ENCODE measurements around the gene PDE11A. TPM values are rescaled to one million over a fixed set of nuclear protein-coding genes. Genes with fewer than 3 reads are reported as not detected.

PDE11A gene
- total RNA-seq, 1 experiment from 2014 or later = 0.13 TPM

- H3K9me3 Mint-ChIP-seq = no peaks in the 10 kb centered on the region; a peak in 1 of 5 replicates
- H3K27me3 Mint-ChIP-seq (ENCODE audit: low read depth) = peaks cover 3% of the 10 kb centered on the region; the same call in 1 of the 2 replicates
- Histone ChIP-seq H2AK5ac (ENCODE audit: insufficient read length, low read length) (no peak overlapping the region), H3K9me3 (ENCODE audit: control insufficient read depth, low read depth, low read length) (no peaks in the 10 kb centered on the region), H3K9ac (ENCODE audit: extremely low read depth, insufficient read length, low read length) (no peak overlapping the region), H4K20me1 (ENCODE audit: control insufficient read depth, insufficient read depth, insufficient read length) (no peaks in the 10 kb centered on the region), H3K56ac (ENCODE audit: insufficient read length, low read depth, low read length) (no peak overlapping the region), H4K5ac (ENCODE audit: insufficient read length, low read depth, low read length) (no peak overlapping the region), H3K14ac (ENCODE audit: insufficient read depth, low read length) (no peak overlapping the region), H3K23ac (ENCODE audit: insufficient read length, low read depth, low read length) (no peak overlapping the region), H4K8ac (replicated peaks; ENCODE audit: insufficient read length, low read depth, low read length) (no peak overlapping the region), H3K27ac (ENCODE audit: insufficient read length, low read depth, low read length) (no peak overlapping the region), H2BK120ac (ENCODE audit: low read depth, low read length, poor library complexity, severe bottlenecking) (no peak overlapping the region), H3K4ac (ENCODE audit: low read depth, low read length) (no peak overlapping the region), H2BK20ac (ENCODE audit: low read depth, low read length, poor library complexity, severe bottlenecking) (no peak overlapping the region), H4K91ac (ENCODE audit: insufficient read length, low read depth, low read length) (no peak overlapping the region), H2BK12ac (ENCODE audit: insufficient read length, low read depth, low read length) (no peak overlapping the region), H2BK15ac (ENCODE audit: low read depth, low read length) (no peak overlapping the region), H2BK5ac (ENCODE audit: insufficient read length, low read length) (no peak overlapping the region), H3K4me1 (ENCODE audit: insufficient read depth, low read length) (no peaks in the 10 kb centered on the region; the same call in 1 of the 2 replicates), H3K79me1 (ENCODE audit: insufficient read depth, low read depth, low read length, poor library complexity, severe bottlenecking) (no peaks in the 10 kb centered on the region), H3K23me2 (ENCODE audit: insufficient read length, low read depth, low read length, poor library complexity, severe bottlenecking) (no peaks in the 10 kb centered on the region), H3K4me2 (ENCODE audit: insufficient read depth, insufficient read length, low read length) (no peak overlapping the region), H3K18ac (ENCODE audit: insufficient read length, low read depth, low read length) (no peak overlapping the region), H3K79me2 (ENCODE audit: insufficient read depth, low read length) (no peaks in the 10 kb centered on the region), H3T11ph (ENCODE audit: low read length) (no peak overlapping the region), H2AFZ (ENCODE audit: low read length) (no peak overlapping the region), H3K27me3 (ENCODE audit: insufficient read depth, low read length) (no peaks in the 10 kb centered on the region)
- TF ChIP-seq CTCF (conservative IDR thresholded peaks at IDR 0.05) = no peak
- no CpG with 5 or more reads among the region's 4 CpGs for WGBS (ENCODE audit: extremely low coverage, insufficient read length, low lambda C conversion rate)
- no peak overlapping the region for H3K27ac Mint-ChIP-seq
- DNase-seq = no peak
- H3K36me3 Mint-ChIP-seq (ENCODE audit: insufficient read depth in 1 of 3, low read depth in 3 of 3) = no peaks in the 10 kb centered on the region; a peak in 1 of 7 replicates
- peaks cover 15 to 19% of the 10 kb centered on the region in 2 experiments for H3K4me1 Mint-ChIP-seq
- no peak overlapping the region for H3K4me3 Mint-ChIP-seq
Observed at GRCh38 chr2:177796654-177797415, 275.7 kb downstream of the PDE11A start.
